Fibroblast of the conjunctiva (primary cell): ENCODE data around the gene PLEKHN1.
"Not testable (repeated sequence)": the region's sequence is repeated elsewhere in the genome, so short reads cannot be mapped to it uniquely, and the experiment has no call there.

ENCODE experiments used
- DNase-seq: peaks from one replicate; pipeline ENCODE4 v3.0.0-alpha.2; 2010; ENCODE audit warnings: low read depth

The PLEKHN1 gene

GRCh38 chr1:1013105-1013921 lies 47.0 kb downstream of the PLEKHN1 start, which contains the start of gene ISG15:
TSS of gene ISG15 (plus strand) at chr1:1013497. CDS start at chr1:1013574, 77 bp downstream.
- peak; percentile 68 for DNase-seq

- no peak for DNase-seq
Measured at GRCh38 chr1:1013922-1014648, 47.8 kb downstream of the PLEKHN1 start.

GRCh38 chr1:1014799-1015681 lies 48.8 kb downstream of the PLEKHN1 start:
- no peak for DNase-seq

GRCh38 chr1:1017397-1018320 lies 51.4 kb downstream of the PLEKHN1 start:
- not testable (repeated sequence) for DNase-seq

GRCh38 chr1:1018321-1018685 lies 52.0 kb downstream of the PLEKHN1 start:
- DNase-seq = not testable (repeated sequence)

- DNase-seq = peak; percentile 57
Measured at GRCh38 chr1:1019122-1019999, 53.1 kb downstream of the PLEKHN1 start.

- DNase-seq = no peak
Measured at GRCh38 chr1:1020000-1020404, 53.7 kb downstream of the PLEKHN1 start, which contains the start of gene AGRN. TSS of gene AGRN (plus strand) at chr1:1020120. CDS start at chr1:1020173, 53 bp downstream.

- DNase-seq = no peak
Measured at GRCh38 chr1:1020415-1021009, 54.2 kb downstream of the PLEKHN1 start.

- peak; percentile 31 for DNase-seq
Measured at GRCh38 chr1:1021010-1021919, 55.0 kb downstream of the PLEKHN1 start.

- no peak for DNase-seq
Measured at GRCh38 chr1:1021920-1022259, 55.6 kb downstream of the PLEKHN1 start.

- DNase-seq = no peak
Measured at GRCh38 chr1:1022302-1023009, 56.2 kb downstream of the PLEKHN1 start.

GRCh38 chr1:1023700-1024099 lies 57.4 kb downstream of the PLEKHN1 start:
- no peak for DNase-seq

GRCh38 chr1:1024149-1024770 lies 58.0 kb downstream of the PLEKHN1 start:
- DNase-seq = no peak

- no peak for DNase-seq
Measured at GRCh38 chr1:1024771-1025699, 58.8 kb downstream of the PLEKHN1 start.
